ENCODE results near the gene AAK1.

AAK1 gene

GRCh38 chr2:69685321-69686048 lies 41.9 kb upstream of the AAK1 start:
- H3K4me1 ChIP-seq (ENCODE audit: control insufficient read depth, low read length), result peaks cover 6% of the 10 kb centered on the region
- H3K4me3 ChIP-seq (ENCODE audit: low read length), result no peak overlapping the region
- H3K27ac ChIP-seq (ENCODE audit: low read depth, low read length), result no peak overlapping the region
- H3K36me3 ChIP-seq (ENCODE audit: control insufficient read depth, low read length), result no peaks in the 10 kb centered on the region
- no peaks in the 10 kb centered on the region for H3K9me2 ChIP-seq (replicated peaks; ENCODE audit: control insufficient read depth, low read length)
- no peak overlapping the region for H3K4me2 ChIP-seq (ENCODE audit: low read length)
- H3K27me3 ChIP-seq (ENCODE audit: control insufficient read depth, low read length), result peaks cover 53% of the 10 kb centered on the region
- no peaks in the 10 kb centered on the region for H3F3A ChIP-seq (ENCODE audit: control insufficient read depth, insufficient read depth)
- H4K20me1 ChIP-seq (ENCODE audit: control insufficient read depth, insufficient read depth, low read depth, low read length), result no peaks in the 10 kb centered on the region
- H3K79me2 ChIP-seq (ENCODE audit: control insufficient read depth, low read length), result no peaks in the 10 kb centered on the region
- no peak for TF ChIP-seq CTCF (IDR thresholded peaks at IDR 0.05; ENCODE audit: low read depth, low read length, poor library complexity, severe bottlenecking)
- TF ChIP-seq EZH2phosphoT487 (IDR thresholded peaks at IDR 0.05; ENCODE audit: borderline replicate concordance, low read length), result no peak
- no peaks in the 10 kb centered on the region for H3K9me3 ChIP-seq (ENCODE audit: control insufficient read depth, insufficient read depth, low read length)

GRCh38 chr2:69683170-69683971 lies 39.8 kb upstream of the AAK1 start:
- no peaks in the 10 kb centered on the region for H4K20me1 ChIP-seq (ENCODE audit: control insufficient read depth, insufficient read depth, low read depth, low read length)
- no peaks in the 10 kb centered on the region for H3K79me2 ChIP-seq (ENCODE audit: control insufficient read depth, low read length)
- TF ChIP-seq EZH2phosphoT487 (IDR thresholded peaks at IDR 0.05; ENCODE audit: borderline replicate concordance, low read length) (no peak), CTCF (IDR thresholded peaks at IDR 0.05; ENCODE audit: low read depth, low read length, poor library complexity, severe bottlenecking) (no peak)
- no peaks in the 10 kb centered on the region for H3K9me2 ChIP-seq (replicated peaks; ENCODE audit: control insufficient read depth, low read length)
- H3K4me2 ChIP-seq (ENCODE audit: low read length), result no peak overlapping the region
- peaks cover 6% of the 10 kb centered on the region for H3K4me1 ChIP-seq (ENCODE audit: control insufficient read depth, low read length)
- no peaks in the 10 kb centered on the region for H3K9me3 ChIP-seq (ENCODE audit: control insufficient read depth, insufficient read depth, low read length)
- no peaks in the 10 kb centered on the region for H3F3A ChIP-seq (ENCODE audit: control insufficient read depth, insufficient read depth)
- H3K36me3 ChIP-seq (ENCODE audit: control insufficient read depth, low read length), result no peaks in the 10 kb centered on the region
- peaks cover 57% of the 10 kb centered on the region for H3K27me3 ChIP-seq (ENCODE audit: control insufficient read depth, low read length)
- no peak overlapping the region for H3K4me3 ChIP-seq (ENCODE audit: low read length)
- no peak overlapping the region for H3K27ac ChIP-seq (ENCODE audit: low read depth, low read length)

- H3K79me2 ChIP-seq (ENCODE audit: control insufficient read depth, low read length), result no peaks in the 10 kb centered on the region
- no peak overlapping the region for H3K27ac ChIP-seq (ENCODE audit: low read depth, low read length)
- TF ChIP-seq EZH2phosphoT487 (IDR thresholded peaks at IDR 0.05; ENCODE audit: borderline replicate concordance, low read length) (no peak), CTCF (IDR thresholded peaks at IDR 0.05; ENCODE audit: low read depth, low read length, poor library complexity, severe bottlenecking) (no peak)
- no peaks in the 10 kb centered on the region for H4K20me1 ChIP-seq (ENCODE audit: control insufficient read depth, insufficient read depth, low read depth, low read length)
- no peaks in the 10 kb centered on the region for H3K9me2 ChIP-seq (replicated peaks; ENCODE audit: control insufficient read depth, low read length)
- H3K4me2 ChIP-seq (ENCODE audit: low read length), result no peak overlapping the region
- H3K27me3 ChIP-seq (ENCODE audit: control insufficient read depth, low read length), result peaks cover 52% of the 10 kb centered on the region
- no peaks in the 10 kb centered on the region for H3K9me3 ChIP-seq (ENCODE audit: control insufficient read depth, insufficient read depth, low read length)
- no peaks in the 10 kb centered on the region for H3K36me3 ChIP-seq (ENCODE audit: control insufficient read depth, low read length)
- no peaks in the 10 kb centered on the region for H3F3A ChIP-seq (ENCODE audit: control insufficient read depth, insufficient read depth)
- peaks cover 6% of the 10 kb centered on the region for H3K4me1 ChIP-seq (ENCODE audit: control insufficient read depth, low read length)
- no peak overlapping the region for H3K4me3 ChIP-seq (ENCODE audit: low read length)
Observed at GRCh38 chr2:69682525-69682924, 39.0 kb upstream of the AAK1 start.

All from DOHH2 (cell line).